NCI-H524 treated with DMSO at 0.1 percent for 48 hours (cell line): ENCODE measurements around the gene C11orf68.

Experiments
- DNase-seq: peaks from one replicate; lab custom pipeline; 2025; lab: John Stamatoyannopoulos, UW

C11orf68 gene

GRCh38 chr11:65944191-65944590, 25.3 kb upstream of the C11orf68 start:
- no peak for DNase-seq

GRCh38 chr11:65942531-65942930, 23.7 kb upstream of the C11orf68 start:
- DNase-seq: no peak

- no peak for DNase-seq
Measured at GRCh38 chr11:65941720-65942310, 23.0 kb upstream of the C11orf68 start.

- DNase-seq: no peak
Measured at GRCh38 chr11:65937766-65938165, 18.9 kb upstream of the C11orf68 start.

GRCh38 chr11:65934014-65934413, 15.2 kb upstream of the C11orf68 start:
- peak; percentile 29 for DNase-seq

- DNase-seq: no peak
Measured at GRCh38 chr11:65932558-65932919, 13.7 kb upstream of the C11orf68 start.

GRCh38 chr11:65931773-65932557, 13.1 kb upstream of the C11orf68 start:
- DNase-seq: no peak

- no peak for DNase-seq
Measured at GRCh38 chr11:65928667-65929066, 9.8 kb upstream of the C11orf68 start.

- DNase-seq: no peak
Measured at GRCh38 chr11:65927904-65928397, 9.1 kb upstream of the C11orf68 start.

GRCh38 chr11:65925397-65925796, 6.5 kb upstream of the C11orf68 start:
- no peak for DNase-seq

- no peak for DNase-seq
Measured at GRCh38 chr11:65922565-65922964, 3.7 kb upstream of the C11orf68 start.

GRCh38 chr11:65921876-65922275, 3.0 kb upstream of the C11orf68 start:
- no peak for DNase-seq

GRCh38 chr11:65921033-65921555, 2.2 kb upstream of the C11orf68 start:
- DNase-seq: no peak

GRCh38 chr11:65920372-65920802, 1.5 kb upstream of the C11orf68 start:
- DNase-seq: peak; percentile 15

- DNase-seq: no peak
Measured at GRCh38 chr11:65919573-65920371, 910 bp upstream of the C11orf68 start.

- peak; percentile 68 for DNase-seq
Measured at GRCh38 chr11:65919141-65919572, 295 bp upstream of the C11orf68 start, which contains the start of gene DRAP1. Gene DRAP1, plus strand, starts transcription at chr11:65919426. Its CDS starts 76 bp downstream, at chr11:65919502.

GRCh38 chr11:65917434-65918210, 1.2 kb downstream of the C11orf68 start:
- DNase-seq: no peak

- no peak for DNase-seq
Measured at GRCh38 chr11:65917077-65917433, 1.8 kb downstream of the C11orf68 start.

GRCh38 chr11:65916391-65916790, 2.5 kb downstream of the C11orf68 start:
- no peak for DNase-seq

- no peak for DNase-seq
Measured at GRCh38 chr11:65915821-65916251, 3.0 kb downstream of the C11orf68 start.

GRCh38 chr11:65915101-65915820, 3.6 kb downstream of the C11orf68 start:
- DNase-seq: no peak
